Lower leg skin (tissue), 3 donors: ENCODE measurements around the gene ZNF800.

ENCODE experiments used
- POLR2A ChIP-seq, 2 donors: fragments of 450-650 bp; IDR thresholded peaks; one replicate each; pipeline ENCODE4 v1.6.1; 2016 to 2017; ENCODE audit warnings: antibody characterized with exemption in 2 of 2, mild to moderate bottlenecking in 1 of 2, moderate library complexity in 1 of 2
- TF ChIP-seq, protein P1 (sequence below), 3 donors: fragments of 450-650 bp; IDR thresholded peaks; one replicate each; pipeline ENCODE4 v1.5.1; 2016; ENCODE audit warnings: antibody characterized with exemption in 3 of 3, mild to moderate bottlenecking in 3 of 3, moderate library complexity in 2 of 3

- TF ChIP-seq, protein P1, sequence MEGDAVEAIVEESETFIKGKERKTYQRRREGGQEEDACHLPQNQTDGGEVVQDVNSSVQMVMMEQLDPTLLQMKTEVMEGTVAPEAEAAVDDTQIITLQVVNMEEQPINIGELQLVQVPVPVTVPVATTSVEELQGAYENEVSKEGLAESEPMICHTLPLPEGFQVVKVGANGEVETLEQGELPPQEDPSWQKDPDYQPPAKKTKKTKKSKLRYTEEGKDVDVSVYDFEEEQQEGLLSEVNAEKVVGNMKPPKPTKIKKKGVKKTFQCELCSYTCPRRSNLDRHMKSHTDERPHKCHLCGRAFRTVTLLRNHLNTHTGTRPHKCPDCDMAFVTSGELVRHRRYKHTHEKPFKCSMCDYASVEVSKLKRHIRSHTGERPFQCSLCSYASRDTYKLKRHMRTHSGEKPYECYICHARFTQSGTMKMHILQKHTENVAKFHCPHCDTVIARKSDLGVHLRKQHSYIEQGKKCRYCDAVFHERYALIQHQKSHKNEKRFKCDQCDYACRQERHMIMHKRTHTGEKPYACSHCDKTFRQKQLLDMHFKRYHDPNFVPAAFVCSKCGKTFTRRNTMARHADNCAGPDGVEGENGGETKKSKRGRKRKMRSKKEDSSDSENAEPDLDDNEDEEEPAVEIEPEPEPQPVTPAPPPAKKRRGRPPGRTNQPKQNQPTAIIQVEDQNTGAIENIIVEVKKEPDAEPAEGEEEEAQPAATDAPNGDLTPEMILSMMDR (IDR thresholded peaks at IDR 0.05): no peak
- no peak for TF ChIP-seq POLR2A (IDR thresholded peaks at IDR 0.05)
Observed at GRCh38 chr7:127337581-127337980, 54.9 kb downstream of the ZNF800 start.
